Hepatocyte (in vitro differentiated cells): Measurements from ENCODE around the gene DCXR.

ENCODE experiments used
- CTCF ChIP-seq: fragments of 200-600 bp; sonication (generic); IDR thresholded peaks from 2 replicates; pipeline ENCODE4 v1.5.1; 2016; ENCODE audit warnings: antibody characterized with exemption, mild to moderate bottlenecking; ENCODE audit not compliant: poor library complexity
- EZH2 ChIP-seq: fragments of 200-600 bp; sonication (generic); IDR thresholded peaks from 2 replicates; pipeline ENCODE4 v1.6.1; 2016; ENCODE audit warnings: antibody characterized with exemption, mild to moderate bottlenecking, borderline replicate concordance
- EZH2phosphoT487 ChIP-seq: fragments of 200-600 bp; sonication (generic); IDR thresholded peaks from one replicate; pipeline ENCODE4 v1.6.1; 2018; ENCODE audit warnings: antibody characterized with exemption, mild to moderate bottlenecking, low read depth, moderate library complexity; ENCODE audit not compliant: unreplicated experiment, severe bottlenecking

- TF ChIP-seq EZH2 (no peak), CTCF (no peak), EZH2phosphoT487 (no peak)
Measured at GRCh38 chr17:82022310-82022980, 15.1 kb downstream of the DCXR start, which contains the start of gene CENPX.
